Stimulated activated CD8-positive, alpha-beta memory T cell treated with anti-CD3 and anti-CD28 coated beads, Interleukin-12 subunit alpha, Interleukin-12 subunit beta, amount 100 ng/mL, for 24 hours (primary cell): ENCODE measurements around the gene DENND1A.

ENCODE experiments used
- DNase-seq: peaks from one replicate; pipeline ENCODE4 v3.0.0-alpha.2; 2020; ENCODE audit errors: extremely low read depth

Gene DENND1A

GRCh38 chr9:123390337-123391135 is 539.4 kb downstream of the DENND1A start:
- no peak for DNase-seq

- DNase-seq = no peak
These were observed 540.2 kb downstream of the DENND1A start for GRCh38 chr9:123389698-123390097.

- DNase-seq = no peak
These were observed 540.9 kb downstream of the DENND1A start for GRCh38 chr9:123389070-123389469.

GRCh38 chr9:123387686-123388085 is 542.2 kb downstream of the DENND1A start:
- no peak for DNase-seq

- no peak for DNase-seq
These were observed 546.3 kb downstream of the DENND1A start for GRCh38 chr9:123383512-123384170.

GRCh38 chr9:123382653-123383511 is 547.0 kb downstream of the DENND1A start:
- no peak for DNase-seq

- no peak for DNase-seq
These were observed 548.8 kb downstream of the DENND1A start for GRCh38 chr9:123380852-123381705.

- DNase-seq = no peak
These were observed 550.8 kb downstream of the DENND1A start for GRCh38 chr9:123378956-123379660.

GRCh38 chr9:123378025-123378424 is 551.9 kb downstream of the DENND1A start:
- no peak for DNase-seq

GRCh38 chr9:123377211-123377971 is 552.5 kb downstream of the DENND1A start:
- DNase-seq = no peak

GRCh38 chr9:123376218-123377071 is 553.5 kb downstream of the DENND1A start:
- DNase-seq = no peak

GRCh38 chr9:123375469-123376132 is 554.3 kb downstream of the DENND1A start:
- no peak for DNase-seq

- no peak for DNase-seq
These were observed 556.0 kb downstream of the DENND1A start for GRCh38 chr9:123373946-123374345.

GRCh38 chr9:123373447-123373923 is 556.4 kb downstream of the DENND1A start:
- DNase-seq = no peak

- no peak for DNase-seq
These were observed 557.0 kb downstream of the DENND1A start for GRCh38 chr9:123372766-123373446.

- DNase-seq = no peak
These were observed 557.9 kb downstream of the DENND1A start for GRCh38 chr9:123371805-123372590.

- no peak for DNase-seq
These were observed 558.7 kb downstream of the DENND1A start for GRCh38 chr9:123371228-123371584.
